ENCODE data around the gene MRPS24.

DNA sequence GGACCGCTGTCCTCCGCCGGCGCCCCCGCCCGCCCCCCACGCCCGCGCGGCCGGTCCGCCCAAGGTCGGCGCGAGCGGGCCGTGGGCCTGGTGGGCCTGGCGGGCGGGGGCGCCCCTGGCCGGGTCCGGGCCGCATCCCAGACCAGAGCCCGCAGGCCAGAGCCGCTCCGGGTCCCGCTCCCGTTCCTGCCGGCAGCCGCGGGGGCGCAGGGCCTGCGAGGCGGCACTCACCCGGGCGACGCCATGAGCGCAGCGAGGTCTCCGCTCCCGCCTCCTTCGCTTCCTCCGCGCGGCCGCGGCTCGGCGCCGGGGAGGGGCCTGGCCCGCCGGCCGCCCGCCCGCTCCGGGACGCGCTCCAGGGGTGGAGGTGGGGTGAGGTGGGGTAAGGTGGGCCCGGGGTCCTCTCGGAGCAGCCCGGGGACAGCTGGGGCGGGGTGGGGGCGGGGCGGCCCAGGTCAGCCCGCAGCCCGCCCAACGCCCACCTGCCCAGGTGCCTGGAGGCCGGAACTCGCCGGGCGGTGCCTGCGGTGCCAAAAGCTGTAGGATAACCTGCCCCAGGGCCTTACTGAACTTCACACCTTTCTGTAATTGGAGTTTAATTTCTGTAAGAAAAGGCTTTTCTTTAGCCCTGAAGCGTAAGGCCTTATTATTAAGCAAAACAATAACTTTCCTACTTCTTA lies 37.2 kb upstream of the MRPS24 start, which contains the start of gene URGCP:
- TF ChIP-seq CTCF (IDR thresholded peaks at IDR 0.05) (no peak), POLR2A (IDR thresholded peaks at IDR 0.05) (no peak)

Measured in ovary (tissue), 3 donors.